ENCODE measurements around the gene VPS52.

VPS52 gene, protein sequence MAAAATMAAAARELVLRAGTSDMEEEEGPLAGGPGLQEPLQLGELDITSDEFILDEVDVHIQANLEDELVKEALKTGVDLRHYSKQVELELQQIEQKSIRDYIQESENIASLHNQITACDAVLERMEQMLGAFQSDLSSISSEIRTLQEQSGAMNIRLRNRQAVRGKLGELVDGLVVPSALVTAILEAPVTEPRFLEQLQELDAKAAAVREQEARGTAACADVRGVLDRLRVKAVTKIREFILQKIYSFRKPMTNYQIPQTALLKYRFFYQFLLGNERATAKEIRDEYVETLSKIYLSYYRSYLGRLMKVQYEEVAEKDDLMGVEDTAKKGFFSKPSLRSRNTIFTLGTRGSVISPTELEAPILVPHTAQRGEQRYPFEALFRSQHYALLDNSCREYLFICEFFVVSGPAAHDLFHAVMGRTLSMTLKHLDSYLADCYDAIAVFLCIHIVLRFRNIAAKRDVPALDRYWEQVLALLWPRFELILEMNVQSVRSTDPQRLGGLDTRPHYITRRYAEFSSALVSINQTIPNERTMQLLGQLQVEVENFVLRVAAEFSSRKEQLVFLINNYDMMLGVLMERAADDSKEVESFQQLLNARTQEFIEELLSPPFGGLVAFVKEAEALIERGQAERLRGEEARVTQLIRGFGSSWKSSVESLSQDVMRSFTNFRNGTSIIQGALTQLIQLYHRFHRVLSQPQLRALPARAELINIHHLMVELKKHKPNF

GRCh38 chr6:33271468-33272274 is at the start of gene VPS52, which contains the start of gene RPS18:
Gene VPS52 (minus strand): TSS chr6:33271876. CDS start chr6:33271675, 201 bp downstream.
Gene RPS18 (plus strand): TSS chr6:33272075. CDS start chr6:33272120, 45 bp downstream.
- DNase-seq = peak; percentile 97

DNA sequence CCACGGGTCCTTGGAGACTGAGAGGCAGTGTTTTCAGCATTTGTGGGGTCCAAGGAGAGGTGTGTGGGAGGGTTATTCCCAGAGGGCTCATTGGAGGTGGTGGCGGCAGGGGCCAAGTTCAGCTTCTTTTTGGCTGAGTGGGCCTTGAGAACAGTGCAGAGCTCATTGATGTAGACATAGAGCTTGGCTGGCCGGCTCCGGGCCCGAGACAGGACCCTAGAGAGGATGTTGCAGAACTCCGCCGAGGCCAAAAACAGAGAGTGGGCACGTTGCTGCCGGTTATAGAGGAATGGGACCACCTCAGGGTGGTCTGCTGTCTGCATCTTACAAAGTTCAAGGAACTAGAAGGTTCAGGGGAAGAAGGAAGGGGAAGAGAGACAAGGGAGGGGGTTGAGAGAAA is 49.6 kb upstream of the VPS52 start:
- no peak for DNase-seq

DNA sequence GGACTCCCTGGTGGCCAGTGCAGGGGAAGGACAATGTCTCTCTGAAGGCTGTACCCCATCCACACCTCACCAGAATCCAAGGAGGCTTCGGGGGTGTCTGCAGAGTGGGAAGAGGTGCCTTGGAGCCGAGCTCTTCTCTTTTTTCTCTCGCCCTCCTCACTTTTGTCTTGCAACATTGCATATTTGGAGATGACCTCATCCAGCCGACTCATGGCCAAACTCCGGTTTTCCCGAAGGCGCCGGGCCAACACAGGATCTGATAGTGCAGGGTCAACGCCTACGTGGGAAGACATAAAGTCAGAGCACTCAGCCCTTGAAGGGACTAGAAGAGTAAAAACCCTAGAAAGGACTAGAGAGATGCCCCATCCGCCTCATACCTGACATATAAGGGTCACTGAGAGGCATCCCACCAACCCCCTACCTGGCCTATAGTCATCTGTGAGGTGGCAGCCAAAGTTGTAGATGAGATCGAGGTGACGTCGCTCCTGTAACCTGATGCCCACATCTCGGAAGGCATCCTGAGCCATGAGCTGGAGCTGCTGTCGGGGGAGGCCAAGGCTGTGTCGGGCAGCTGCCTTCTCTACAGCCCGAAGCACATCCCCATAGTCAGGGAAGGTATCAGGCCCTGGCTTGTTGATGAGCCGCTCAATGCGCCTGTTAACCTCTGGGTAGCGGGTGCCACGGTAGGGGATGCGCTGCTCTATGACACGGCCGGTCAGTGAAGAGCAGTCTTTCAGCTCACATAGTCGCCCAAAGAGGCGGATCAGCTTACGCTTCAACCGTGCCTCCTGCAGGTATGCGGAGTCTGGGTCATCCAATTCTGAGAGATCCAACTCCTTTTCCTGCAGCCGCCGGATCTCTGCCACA is 48.9 kb upstream of the VPS52 start:
- DNase-seq = no peak

DNA sequence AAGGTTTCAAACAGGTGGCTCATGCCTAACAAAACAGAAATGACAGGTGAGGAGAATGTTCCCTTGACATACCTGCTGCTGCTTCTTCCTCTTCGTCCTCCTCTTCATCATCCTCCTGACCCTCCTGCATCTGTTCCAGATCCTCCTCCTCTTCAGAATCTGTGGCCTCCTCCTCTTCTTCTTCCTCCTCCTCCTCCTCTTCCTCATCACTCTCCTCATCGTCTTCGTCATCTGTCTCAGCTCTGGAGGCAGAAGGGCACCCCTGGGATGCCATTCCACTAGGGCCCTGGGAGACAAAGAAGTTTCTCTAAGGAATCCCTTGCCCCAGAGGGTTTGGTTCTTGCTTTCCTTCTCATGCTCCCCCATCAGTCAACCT is 48.3 kb upstream of the VPS52 start:
- no peak for DNase-seq

- no peak for DNase-seq
Measured at GRCh38 chr6:33318426-33319073, 46.9 kb upstream of the VPS52 start.

DNA sequence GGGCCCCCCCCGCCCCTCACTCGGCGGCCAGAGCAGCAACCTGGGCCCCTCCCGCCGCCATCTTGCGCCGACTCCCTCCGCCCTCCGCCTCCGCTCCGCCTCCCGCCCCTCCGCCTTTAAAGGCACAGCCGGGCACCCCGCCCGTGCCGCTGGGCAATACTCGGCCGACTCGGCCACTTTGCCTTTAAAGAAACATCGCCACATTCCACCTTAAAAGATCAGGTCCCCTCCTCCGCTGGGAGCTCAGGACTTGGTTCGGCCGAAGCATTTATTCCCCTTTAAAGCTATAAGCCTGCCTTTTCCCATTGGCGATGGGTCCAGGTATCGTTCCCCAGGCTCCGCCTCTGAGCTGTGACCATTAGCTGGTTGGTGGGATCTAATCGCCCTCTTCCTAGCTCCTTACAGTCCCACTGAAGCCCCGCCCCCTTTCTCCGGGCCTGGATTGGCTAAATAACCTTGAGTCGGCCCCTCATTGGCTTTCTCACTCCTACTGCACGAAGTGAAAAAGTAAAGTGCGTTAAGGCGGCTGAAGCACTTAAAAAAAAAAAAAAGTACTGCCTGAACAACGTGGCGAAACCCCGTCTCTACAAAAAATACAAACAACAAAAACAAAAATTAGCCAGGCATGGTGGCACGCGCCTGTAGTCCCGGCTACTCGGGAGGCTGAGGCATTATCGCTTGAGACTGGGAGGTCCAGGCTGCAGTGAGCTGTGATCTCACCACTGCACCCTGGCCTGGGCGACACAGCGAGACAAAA is 46.2 kb upstream of the VPS52 start, which contains the start of gene ZBTB22:
Gene ZBTB22 (minus strand): TSS at position 76 of the 757 bp plus-strand sequence. CDS start 828 bp downstream, outside the sequence.
- peak; percentile 98 for DNase-seq

DNA sequence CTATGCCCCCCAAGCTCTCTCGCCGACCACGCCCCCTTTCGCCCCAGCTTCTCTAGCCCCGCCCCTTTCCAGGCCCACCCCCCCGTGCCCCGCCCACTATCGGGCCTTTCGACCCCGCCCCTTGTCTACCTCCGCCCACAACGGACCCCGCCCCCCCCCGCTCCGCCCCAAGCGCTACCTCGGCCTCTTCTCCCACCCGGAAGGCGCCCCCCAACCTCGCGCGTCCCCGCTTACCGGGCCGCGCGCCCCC is 45.7 kb upstream of the VPS52 start:
- DNase-seq = no peak

GRCh38 chr6:33316603-33317418 is 45.1 kb upstream of the VPS52 start:
- DNase-seq = peak; percentile 18

GRCh38 chr6:33315793-33316602 is 44.3 kb upstream of the VPS52 start:
- no peak for DNase-seq

- DNase-seq = peak; percentile 20
Measured at GRCh38 chr6:33314943-33315792, 43.5 kb upstream of the VPS52 start.

- DNase-seq = peak; percentile 40
Measured at GRCh38 chr6:33314515-33314942, 42.9 kb upstream of the VPS52 start.

GRCh38 chr6:33313709-33314514 is 42.2 kb upstream of the VPS52 start, which contains the start of gene TAPBP:
Gene TAPBP (minus strand): TSS chr6:33314078. CDS start chr6:33314041, 37 bp downstream.
- DNase-seq = peak; percentile 84

GRCh38 chr6:33313105-33313708 is 41.5 kb upstream of the VPS52 start:
- DNase-seq = peak; percentile 77

DNA sequence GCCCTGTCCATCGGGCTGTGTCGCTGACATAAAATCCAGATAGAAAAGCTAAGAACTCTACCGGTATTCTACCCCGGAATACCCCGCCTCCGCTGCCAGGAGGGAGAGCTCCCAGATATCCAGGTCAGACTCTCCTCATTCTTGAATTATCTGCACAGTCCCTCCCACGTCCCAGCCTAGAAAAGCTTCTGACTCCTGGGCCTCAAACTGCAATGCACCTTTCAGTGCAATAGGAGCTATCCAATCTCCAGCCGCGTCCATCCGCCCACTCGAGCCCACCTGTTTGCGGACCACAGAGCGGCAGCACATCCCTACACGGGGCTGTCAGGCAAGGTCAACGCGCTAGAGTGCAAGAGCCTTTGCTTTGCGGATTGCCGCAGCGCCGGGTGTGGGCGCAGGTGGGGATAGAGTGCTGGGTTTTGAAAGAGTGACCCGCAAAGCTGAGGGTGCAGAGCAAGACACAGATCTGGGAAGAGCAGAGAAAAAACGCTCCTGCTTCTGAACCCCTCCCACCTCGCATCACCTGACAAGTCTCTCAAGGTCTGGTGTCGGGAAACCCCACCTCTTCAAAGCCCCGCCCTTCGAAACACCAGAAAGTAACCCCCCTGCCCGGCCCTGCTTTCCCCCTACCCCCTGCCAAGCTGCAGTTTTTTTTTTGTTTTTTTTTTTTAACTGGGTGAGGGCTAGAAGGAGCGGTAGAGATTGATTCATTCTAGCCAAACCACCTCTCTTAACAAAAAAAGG is 40.9 kb upstream of the VPS52 start:
- DNase-seq = no peak

DNA sequence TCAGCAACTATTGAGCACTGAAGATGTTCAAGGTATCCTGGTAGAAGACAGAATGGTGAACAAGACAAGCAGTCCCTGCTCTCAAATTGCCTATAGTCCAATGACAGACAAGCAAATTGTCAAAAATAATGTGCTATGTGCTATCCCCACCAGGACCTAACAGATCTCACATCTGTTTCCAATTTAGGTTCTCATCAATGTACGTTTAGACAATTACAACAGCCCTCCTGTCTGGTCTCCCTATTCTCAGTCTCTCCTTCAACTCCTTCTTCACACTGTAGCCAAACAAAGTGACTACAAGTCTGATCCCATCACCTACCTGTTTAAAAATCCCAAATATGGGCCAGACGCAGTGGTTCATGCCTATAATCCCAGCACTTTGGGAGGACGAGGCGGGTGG is 34.7 kb upstream of the VPS52 start:
- no peak for DNase-seq

DNA sequence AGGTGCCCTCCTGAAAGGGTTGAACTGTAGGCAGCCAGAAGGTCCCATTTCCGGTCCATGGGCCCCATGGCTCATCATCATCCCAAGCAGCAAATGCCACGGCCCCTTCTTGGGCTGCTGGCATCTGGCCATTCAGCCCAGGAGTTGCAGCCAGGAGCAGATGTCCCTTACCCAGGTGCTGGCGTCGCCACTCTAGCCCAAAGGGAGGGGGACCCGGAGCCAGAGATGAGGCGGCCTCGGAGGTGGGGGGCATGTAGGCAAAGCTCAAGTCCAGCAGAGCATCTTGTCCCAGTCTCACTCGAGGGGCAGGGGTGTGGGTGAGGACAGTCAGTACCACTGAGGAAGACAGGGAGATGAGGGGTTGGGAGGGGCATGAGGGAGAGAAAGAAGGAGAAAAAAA is 33.4 kb upstream of the VPS52 start:
- DNase-seq = no peak

Measured in retina (tissue), 1 donor.